Measurements from ENCODE around the gene TTLL9.

DNA sequence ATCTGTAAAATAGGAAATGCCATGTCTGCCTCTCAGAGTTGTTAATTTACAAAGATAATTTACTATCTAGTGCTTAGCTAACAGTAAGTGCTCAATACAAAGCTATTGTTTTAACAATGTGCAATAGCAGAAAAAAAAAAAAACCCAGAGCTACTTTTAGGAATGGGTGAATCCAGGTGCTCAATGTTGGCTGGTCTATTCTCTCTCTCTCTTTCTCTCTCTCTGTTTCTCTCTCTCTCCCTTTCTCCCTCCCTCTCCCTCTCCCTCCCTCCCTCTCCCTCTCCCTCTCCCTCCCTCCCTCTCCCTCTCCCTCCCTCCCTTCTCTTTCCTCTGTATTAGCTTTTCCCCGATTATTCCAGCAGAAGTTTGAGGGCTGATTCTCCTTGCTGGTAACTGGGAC, 67.4 kb downstream of the TTLL9 start:
- TF ChIP-seq POLR2A (IDR thresholded peaks at IDR 0.05; ENCODE audit: low read depth), result no peak
- TF ChIP-seq, protein P1, sequence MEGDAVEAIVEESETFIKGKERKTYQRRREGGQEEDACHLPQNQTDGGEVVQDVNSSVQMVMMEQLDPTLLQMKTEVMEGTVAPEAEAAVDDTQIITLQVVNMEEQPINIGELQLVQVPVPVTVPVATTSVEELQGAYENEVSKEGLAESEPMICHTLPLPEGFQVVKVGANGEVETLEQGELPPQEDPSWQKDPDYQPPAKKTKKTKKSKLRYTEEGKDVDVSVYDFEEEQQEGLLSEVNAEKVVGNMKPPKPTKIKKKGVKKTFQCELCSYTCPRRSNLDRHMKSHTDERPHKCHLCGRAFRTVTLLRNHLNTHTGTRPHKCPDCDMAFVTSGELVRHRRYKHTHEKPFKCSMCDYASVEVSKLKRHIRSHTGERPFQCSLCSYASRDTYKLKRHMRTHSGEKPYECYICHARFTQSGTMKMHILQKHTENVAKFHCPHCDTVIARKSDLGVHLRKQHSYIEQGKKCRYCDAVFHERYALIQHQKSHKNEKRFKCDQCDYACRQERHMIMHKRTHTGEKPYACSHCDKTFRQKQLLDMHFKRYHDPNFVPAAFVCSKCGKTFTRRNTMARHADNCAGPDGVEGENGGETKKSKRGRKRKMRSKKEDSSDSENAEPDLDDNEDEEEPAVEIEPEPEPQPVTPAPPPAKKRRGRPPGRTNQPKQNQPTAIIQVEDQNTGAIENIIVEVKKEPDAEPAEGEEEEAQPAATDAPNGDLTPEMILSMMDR (IDR thresholded peaks at IDR 0.05), result no peak
